Loucy (cell line): ENCODE data around the gene PODXL.

Experiments
- H2AFZ ChIP-seq: fragments of 200-600 bp; sonication (generic); 2 replicates; pipeline ENCODE4 v1.6.0; 2016; ENCODE audit warnings: antibody characterized with exemption, mild to moderate bottlenecking, low read length, moderate library complexity
- H3F3A ChIP-seq: fragments of 200-600 bp; 2 replicates; pipeline ENCODE4 v1.6.0; 2016; ENCODE audit warnings: antibody characterized with exemption, low read depth, mild to moderate bottlenecking
- H3K27me3 ChIP-seq: fragments of 200-600 bp; sonication (generic); 2 replicates; pipeline ENCODE4 v1.6.1; 2014; ENCODE audit warnings: low read length, mild to moderate bottlenecking; ENCODE audit not compliant: insufficient read depth, poor library complexity, severe bottlenecking
- H3K36me3 ChIP-seq: fragments of 200-600 bp; sonication (generic); 2 replicates; pipeline ENCODE4 v1.6.1; 2016; ENCODE audit warnings: low read length; ENCODE audit not compliant: insufficient read depth
- H3K4me1 ChIP-seq: fragments of 200-600 bp; sonication (generic); 2 replicates; pipeline ENCODE4 v1.5.1; 2014; ENCODE audit warnings: low read length, mild to moderate bottlenecking; ENCODE audit not compliant: insufficient read depth, poor library complexity, severe bottlenecking
- H3K4me2 ChIP-seq: fragments of 200-600 bp; sonication (generic); 2 replicates; pipeline ENCODE4 v1.6.0; 2014; ENCODE audit warnings: antibody characterized with exemption, low read length, low read depth, mild to moderate bottlenecking; ENCODE audit not compliant: poor library complexity, severe bottlenecking
- H3K4me3 ChIP-seq: fragments of 200-600 bp; sonication (generic); 2 replicates; pipeline ENCODE4 v1.5.1; 2014; ENCODE audit warnings: low read length, mild to moderate bottlenecking, mixed read lengths; ENCODE audit not compliant: poor library complexity, severe bottlenecking
- H3K79me2 ChIP-seq: fragments of 200-600 bp; sonication (generic); 2 replicates; pipeline ENCODE4 v1.6.1; 2014; ENCODE audit warnings: low read length; ENCODE audit not compliant: insufficient read depth
- H3K9ac ChIP-seq: fragments of 200-600 bp; sonication (generic); 2 replicates; pipeline ENCODE4 v1.6.0; 2014; ENCODE audit warnings: mild to moderate bottlenecking, low read depth, low read length, moderate library complexity; ENCODE audit not compliant: poor library complexity, severe bottlenecking
- H3K9me2 ChIP-seq: fragments of 200-600 bp; sonication (generic); replicated peaks from 2 replicates; pipeline ENCODE4 v1.6.1; 2016; ENCODE audit warnings: low read depth, low read length, mixed read lengths
- H3K9me3 ChIP-seq: fragments of 200-600 bp; sonication (generic); 2 replicates; pipeline ENCODE4 v1.6.1; 2014; ENCODE audit warnings: mild to moderate bottlenecking, antibody characterized with exemption, low read length, low read depth; ENCODE audit not compliant: insufficient read depth
- H4K20me1 ChIP-seq: fragments of 200-600 bp; sonication (generic); 2 replicates; pipeline ENCODE4 v1.6.0; 2014; ENCODE audit warnings: antibody characterized with exemption, low read length, mild to moderate bottlenecking; ENCODE audit not compliant: insufficient read depth, poor library complexity, severe bottlenecking
- CTCF ChIP-seq: fragments of 200-600 bp; sonication (generic); conservative IDR thresholded peaks from 2 replicates; pipeline ENCODE4 v1.5.1; 2014; ENCODE audit warnings: mild to moderate bottlenecking, antibody characterized with exemption, low read length
- EZH2phosphoT487 ChIP-seq: fragments of 200-600 bp; IDR thresholded peaks from 2 replicates; pipeline ENCODE4 v1.6.1; 2018; ENCODE audit warnings: antibody characterized with exemption, mild to moderate bottlenecking, moderate library complexity, borderline replicate concordance

PODXL gene

DNA sequence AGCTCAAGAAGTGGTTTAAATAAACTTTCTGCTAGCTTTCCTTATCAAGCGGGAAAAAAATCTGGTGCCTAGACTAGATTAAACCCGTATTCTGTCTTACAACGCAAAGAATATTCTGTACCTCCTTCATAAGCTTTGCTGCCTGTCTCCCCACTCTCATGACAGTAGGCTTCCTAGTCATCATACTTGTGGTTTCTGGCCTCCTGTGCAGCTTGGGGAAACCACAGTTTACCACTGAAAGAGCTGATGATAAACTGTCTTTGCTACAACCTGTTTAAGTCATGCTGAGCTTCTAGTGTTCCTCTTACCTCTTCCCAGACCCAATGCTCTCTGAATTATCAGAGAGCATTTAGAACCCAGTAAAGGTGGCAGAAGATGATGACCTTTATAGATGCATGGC lies 55.0 kb downstream of the PODXL start:
- Histone ChIP-seq H3K9me2 (no peaks in the 10 kb centered on the region), H3K4me1 (peaks cover 30% of the 10 kb centered on the region), H3K36me3 (peaks cover 3% of the 10 kb centered on the region; the same call in 1 of the 2 replicates), H3K4me2 (peak overlapping the region; percentile 53), H3F3A (no peaks in the 10 kb centered on the region), H3K9me3 (no peaks in the 10 kb centered on the region), H2AFZ (no peak overlapping the region), H3K79me2 (no peaks in the 10 kb centered on the region), H3K9ac (peak overlapping the region; percentile 51), H3K4me3 (peak overlapping the region; percentile 3), H3K27me3 (no peaks in the 10 kb centered on the region), H4K20me1 (no peaks in the 10 kb centered on the region)
- no peak for TF ChIP-seq CTCF
- TF ChIP-seq EZH2phosphoT487, result no peak

- H3K36me3 ChIP-seq, result peaks cover 3% of the 10 kb centered on the region; the same call in 1 of the 2 replicates
- H3K9ac ChIP-seq, result no peak overlapping the region
- H3K4me1 ChIP-seq, result peaks cover 30% of the 10 kb centered on the region
- no peak for TF ChIP-seq EZH2phosphoT487
- no peaks in the 10 kb centered on the region for H4K20me1 ChIP-seq
- H3F3A ChIP-seq, result no peaks in the 10 kb centered on the region
- no peaks in the 10 kb centered on the region for H3K79me2 ChIP-seq
- no peaks in the 10 kb centered on the region for H3K9me2 ChIP-seq
- H3K4me2 ChIP-seq, result no peak overlapping the region
- H3K9me3 ChIP-seq, result no peaks in the 10 kb centered on the region
- no peaks in the 10 kb centered on the region for H3K27me3 ChIP-seq
- no peak overlapping the region for H2AFZ ChIP-seq
- no peak overlapping the region for H3K4me3 ChIP-seq
Measured at GRCh38 chr7:131500357-131500756, 56.1 kb downstream of the PODXL start.

DNA sequence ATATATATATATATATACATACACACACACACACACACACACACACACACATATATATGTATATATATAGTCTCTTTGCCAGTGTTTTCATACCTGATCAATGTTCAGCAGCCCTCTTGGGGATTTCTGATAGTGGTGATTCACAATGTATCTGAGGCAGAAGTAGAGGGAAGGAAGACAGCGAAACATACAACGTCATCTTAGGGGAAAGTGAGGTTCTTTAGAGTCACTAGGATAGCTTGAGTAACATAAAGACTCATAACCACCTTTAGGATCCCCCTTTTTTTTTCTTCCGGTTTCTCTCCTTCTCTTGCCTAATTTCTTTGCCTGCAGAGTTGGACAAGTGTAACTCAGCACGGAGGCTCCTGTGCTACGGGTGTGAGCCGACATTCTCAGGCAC lies 56.6 kb downstream of the PODXL start:
- H2AFZ ChIP-seq, result no peak overlapping the region
- H3K4me2 ChIP-seq, result no peak overlapping the region
- no peaks in the 10 kb centered on the region for H3F3A ChIP-seq
- H3K4me1 ChIP-seq, result peaks cover 30% of the 10 kb centered on the region
- H3K4me3 ChIP-seq, result no peak overlapping the region
- H3K27me3 ChIP-seq, result no peaks in the 10 kb centered on the region
- H3K79me2 ChIP-seq, result no peaks in the 10 kb centered on the region
- H3K9me3 ChIP-seq, result no peaks in the 10 kb centered on the region
- H3K9me2 ChIP-seq, result no peaks in the 10 kb centered on the region
- no peaks in the 10 kb centered on the region for H4K20me1 ChIP-seq
- TF ChIP-seq CTCF (no peak), EZH2phosphoT487 (no peak)
- no peak overlapping the region for H3K9ac ChIP-seq
- peaks cover 3% of the 10 kb centered on the region; the same call in 1 of the 2 replicates for H3K36me3 ChIP-seq

- TF ChIP-seq CTCF (no peak), EZH2phosphoT487 (no peak)
- H3K9me2 ChIP-seq, result no peaks in the 10 kb centered on the region
- H3K36me3 ChIP-seq, result peaks cover 3% of the 10 kb centered on the region; the same call in 1 of the 2 replicates
- no peak overlapping the region for H3K4me2 ChIP-seq
- H3K27me3 ChIP-seq, result no peaks in the 10 kb centered on the region
- no peaks in the 10 kb centered on the region for H4K20me1 ChIP-seq
- no peaks in the 10 kb centered on the region for H3K9me3 ChIP-seq
- no peak overlapping the region for H3K4me3 ChIP-seq
- H3K4me1 ChIP-seq, result peaks cover 30% of the 10 kb centered on the region
- H3F3A ChIP-seq, result no peaks in the 10 kb centered on the region
- H3K9ac ChIP-seq, result no peak overlapping the region
- H3K79me2 ChIP-seq, result no peaks in the 10 kb centered on the region
- H2AFZ ChIP-seq, result no peak overlapping the region
Measured at GRCh38 chr7:131498237-131498885, 58.1 kb downstream of the PODXL start.
